GM12865 (cell line): ENCODE data around the gene DAPK1.
"Not testable (repeated sequence)": the region's sequence is repeated elsewhere in the genome, so short reads cannot be mapped to it uniquely, and the experiment has no call there.

Source experiments
- DNase-seq: peaks from one replicate; pipeline ENCODE4 v3.0.0; 2010; ENCODE audit warnings: low read depth
- H3K4me3 ChIP-seq: 2 replicates; pipeline ENCODE4 v1.5.1; 2011; ENCODE audit warnings: mild to moderate bottlenecking, low read depth, low read length, control low read depth
- TF ChIP-seq, protein P1 (sequence below): IDR thresholded peaks from 2 replicates; pipeline ENCODE4 v1.5.1; 2011; ENCODE audit warnings: low read length, control low read depth, low read depth, inconsistent platforms; ENCODE audit not compliant: insufficient read depth; ENCODE audit errors: missing control alignments

DAPK1 gene

DNA sequence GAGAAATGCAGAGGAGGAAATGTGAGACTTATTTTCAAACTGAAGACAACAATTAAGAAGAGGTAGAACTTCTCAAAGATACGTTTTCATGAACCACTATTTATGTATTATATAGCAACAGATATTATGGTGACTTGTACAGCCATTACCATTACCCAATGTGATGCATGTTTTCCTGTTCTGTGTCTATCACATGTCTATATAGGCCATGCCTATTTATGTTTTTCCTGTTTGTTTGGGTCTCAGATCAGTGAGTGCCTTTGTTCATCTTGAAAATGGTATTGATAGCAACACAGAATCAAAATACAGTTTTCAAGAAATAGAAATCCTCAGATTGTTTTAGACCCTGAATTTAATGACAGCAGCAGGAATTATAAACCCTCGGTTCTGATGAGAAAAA is 44.0 kb downstream of the DAPK1 start:
- H3K4me3 ChIP-seq = no peak overlapping the region
- TF ChIP-seq, protein P1, sequence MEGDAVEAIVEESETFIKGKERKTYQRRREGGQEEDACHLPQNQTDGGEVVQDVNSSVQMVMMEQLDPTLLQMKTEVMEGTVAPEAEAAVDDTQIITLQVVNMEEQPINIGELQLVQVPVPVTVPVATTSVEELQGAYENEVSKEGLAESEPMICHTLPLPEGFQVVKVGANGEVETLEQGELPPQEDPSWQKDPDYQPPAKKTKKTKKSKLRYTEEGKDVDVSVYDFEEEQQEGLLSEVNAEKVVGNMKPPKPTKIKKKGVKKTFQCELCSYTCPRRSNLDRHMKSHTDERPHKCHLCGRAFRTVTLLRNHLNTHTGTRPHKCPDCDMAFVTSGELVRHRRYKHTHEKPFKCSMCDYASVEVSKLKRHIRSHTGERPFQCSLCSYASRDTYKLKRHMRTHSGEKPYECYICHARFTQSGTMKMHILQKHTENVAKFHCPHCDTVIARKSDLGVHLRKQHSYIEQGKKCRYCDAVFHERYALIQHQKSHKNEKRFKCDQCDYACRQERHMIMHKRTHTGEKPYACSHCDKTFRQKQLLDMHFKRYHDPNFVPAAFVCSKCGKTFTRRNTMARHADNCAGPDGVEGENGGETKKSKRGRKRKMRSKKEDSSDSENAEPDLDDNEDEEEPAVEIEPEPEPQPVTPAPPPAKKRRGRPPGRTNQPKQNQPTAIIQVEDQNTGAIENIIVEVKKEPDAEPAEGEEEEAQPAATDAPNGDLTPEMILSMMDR = no peak
- DNase-seq = no peak

DNA sequence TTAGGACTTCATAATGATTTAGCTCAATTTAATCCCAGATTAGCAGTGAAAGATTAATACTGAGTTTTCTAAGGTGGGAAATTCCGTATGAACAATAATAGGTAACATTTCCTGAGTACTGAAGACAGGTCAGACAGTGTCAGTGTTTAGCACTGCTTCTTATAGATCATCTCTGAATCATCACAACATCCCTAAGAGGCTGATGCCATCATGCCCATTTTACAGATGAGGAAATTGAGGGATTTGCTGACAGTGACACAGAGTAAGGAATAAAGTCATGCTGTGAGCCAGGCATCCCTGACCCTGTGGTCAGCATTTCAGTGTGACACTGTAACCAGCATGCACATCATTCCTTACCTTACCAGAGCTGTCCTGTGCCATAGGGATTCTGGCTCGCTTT is 44.5 kb downstream of the DAPK1 start:
- H3K4me3 ChIP-seq = no peak overlapping the region
- TF ChIP-seq, protein P1 = no peak
- DNase-seq = no peak

DNA sequence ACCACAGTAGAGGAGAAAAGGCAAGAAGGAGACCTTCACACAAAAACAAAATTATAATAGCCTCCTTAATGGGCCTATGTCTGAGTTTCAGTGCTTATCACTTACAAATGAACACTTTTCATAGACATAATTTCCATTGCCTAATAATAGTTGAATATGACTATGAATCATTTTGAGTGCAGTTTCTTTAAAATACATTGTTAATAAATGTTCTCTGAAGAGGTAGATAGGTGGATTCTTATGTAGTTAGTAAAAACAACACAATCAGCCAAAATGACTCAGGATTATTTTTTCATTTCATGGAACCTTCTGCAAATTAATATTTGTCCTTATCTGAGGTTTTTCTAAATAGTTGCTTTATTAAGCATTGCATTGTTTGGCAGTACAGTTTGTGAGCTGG is 45.6 kb downstream of the DAPK1 start:
- DNase-seq = no peak
- no peak overlapping the region for H3K4me3 ChIP-seq
- TF ChIP-seq, protein P1 = no peak

DNA sequence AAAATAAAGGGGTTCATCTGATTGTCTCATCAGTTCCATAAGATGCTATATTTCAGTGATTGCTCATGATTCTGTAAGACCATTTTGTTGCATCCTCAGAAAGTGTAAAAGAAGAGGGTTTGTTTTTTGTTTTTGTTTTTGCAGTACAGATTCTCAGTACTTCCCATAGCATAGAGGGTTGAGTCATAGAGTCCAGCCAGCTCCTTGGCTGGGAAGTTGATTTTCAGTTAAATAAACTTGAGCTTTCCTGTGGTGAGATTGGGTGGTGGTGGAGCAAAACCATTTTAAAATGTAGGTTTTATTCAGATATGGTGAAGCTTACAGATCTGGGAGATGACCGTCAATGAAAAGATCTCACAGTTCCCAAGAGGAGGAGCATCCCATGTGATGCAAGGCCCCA is 48.2 kb downstream of the DAPK1 start:
- H3K4me3 ChIP-seq = no peak overlapping the region
- DNase-seq = no peak
- TF ChIP-seq, protein P1 = no peak

DNA sequence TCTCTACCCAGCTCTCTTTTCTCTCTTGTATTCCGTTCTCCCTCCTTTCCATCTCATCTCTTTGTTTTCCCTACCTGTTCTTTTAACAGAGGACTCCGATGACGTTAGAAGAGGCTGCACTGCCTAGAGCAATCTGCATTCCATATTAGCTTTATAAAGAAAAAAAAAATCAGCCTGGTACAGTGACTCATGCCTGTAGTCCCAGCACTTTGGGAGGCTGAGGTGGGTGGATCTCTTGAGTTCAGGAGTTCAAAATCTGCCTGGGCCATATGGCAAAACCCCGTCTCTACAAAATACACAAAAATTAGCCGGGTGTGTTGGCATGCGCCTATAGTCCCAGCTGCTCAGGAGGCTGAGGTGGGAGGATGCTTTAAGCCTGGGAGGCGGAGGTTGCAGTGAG is 49.0 kb downstream of the DAPK1 start:
- TF ChIP-seq, protein P1 = no peak
- H3K4me3 ChIP-seq = no peak overlapping the region
- no peak for DNase-seq

DNA sequence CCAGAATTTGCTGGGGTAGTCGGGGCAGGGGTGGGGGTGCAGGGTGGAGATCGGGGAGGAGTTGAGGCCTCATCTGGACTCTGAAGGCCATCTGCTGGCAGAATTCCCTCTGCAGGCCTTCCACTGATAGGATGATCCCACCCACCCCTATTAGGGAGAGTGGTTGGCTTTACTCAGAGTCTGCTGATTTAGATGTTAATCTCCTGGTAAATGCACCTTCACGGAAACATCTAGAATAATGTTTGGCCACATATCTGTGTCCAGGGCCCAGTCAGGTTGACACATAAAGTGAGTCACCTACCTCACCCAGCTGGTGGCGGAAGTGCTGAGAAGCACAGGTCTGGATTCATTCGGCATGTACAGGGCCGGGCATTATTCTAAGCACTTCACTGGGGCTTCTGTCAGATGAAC is 50.0 kb downstream of the DAPK1 start:
- TF ChIP-seq, protein P1 = no peak
- no peak for DNase-seq
- H3K4me3 ChIP-seq = no peak overlapping the region

DNA sequence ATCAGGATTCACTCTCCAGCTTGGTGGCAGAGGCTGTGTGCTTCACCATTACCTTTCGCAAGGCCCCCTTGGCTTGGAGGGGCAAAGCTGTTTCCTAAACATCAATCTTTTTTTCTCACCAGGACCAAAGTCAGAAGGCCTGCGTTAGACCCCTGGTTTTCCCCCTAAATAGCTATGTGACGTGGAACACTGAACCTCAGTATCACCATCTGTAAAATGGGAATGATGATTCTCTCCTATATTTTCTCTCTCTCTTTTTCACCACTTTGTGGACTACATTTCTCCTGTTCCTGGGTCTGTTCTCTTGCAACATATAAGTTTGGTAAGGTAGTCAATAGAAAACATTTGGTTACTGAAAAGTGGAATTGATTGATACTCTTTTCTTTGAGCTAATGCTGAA is 50.5 kb downstream of the DAPK1 start:
- no peak for DNase-seq
- TF ChIP-seq, protein P1 = no peak

DNA sequence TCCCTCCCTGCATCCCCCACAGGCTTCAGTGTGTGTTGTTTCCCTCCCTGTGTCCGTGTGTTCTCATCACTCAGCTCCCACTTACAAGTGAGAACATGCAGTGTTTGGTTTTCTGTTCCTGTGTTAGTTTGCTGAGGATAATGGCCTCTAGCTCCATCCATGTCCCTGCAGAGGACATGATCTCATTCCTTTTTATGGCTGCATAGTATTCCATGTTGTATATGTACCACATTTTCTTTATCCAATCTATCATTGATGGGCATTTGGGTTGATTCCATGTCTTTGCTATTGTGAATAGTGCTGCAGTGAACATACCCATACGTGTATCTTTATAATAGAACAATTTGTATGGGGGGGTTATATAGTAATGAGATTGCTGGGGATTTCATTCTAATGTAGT is 51.4 kb downstream of the DAPK1 start:
- DNase-seq = not testable (repeated sequence)

More for the DNA sequence above, 50.5 kb downstream of the DAPK1 start:
- no peak overlapping the region for H3K4me3 ChIP-seq

More for the DNA sequence above, 51.4 kb downstream of the DAPK1 start:
- H3K4me3 ChIP-seq = not testable (repeated sequence)
